HG02610 (cell line): ENCODE measurements around the gene CHRM4.

Source experiments
- ATAC-seq: cut with Tn5 transposase; IDR thresholded peaks from one replicate; pipeline ENCODE4 v1.9.1; 2021; ENCODE audit warnings: mild to moderate bottlenecking, moderate library complexity; ENCODE audit not compliant: unreplicated experiment

CHRM4 gene

GRCh38 chr11:46350695-46351094 is 40.9 kb downstream of the CHRM4 start:
- no peak for ATAC-seq

DNA sequence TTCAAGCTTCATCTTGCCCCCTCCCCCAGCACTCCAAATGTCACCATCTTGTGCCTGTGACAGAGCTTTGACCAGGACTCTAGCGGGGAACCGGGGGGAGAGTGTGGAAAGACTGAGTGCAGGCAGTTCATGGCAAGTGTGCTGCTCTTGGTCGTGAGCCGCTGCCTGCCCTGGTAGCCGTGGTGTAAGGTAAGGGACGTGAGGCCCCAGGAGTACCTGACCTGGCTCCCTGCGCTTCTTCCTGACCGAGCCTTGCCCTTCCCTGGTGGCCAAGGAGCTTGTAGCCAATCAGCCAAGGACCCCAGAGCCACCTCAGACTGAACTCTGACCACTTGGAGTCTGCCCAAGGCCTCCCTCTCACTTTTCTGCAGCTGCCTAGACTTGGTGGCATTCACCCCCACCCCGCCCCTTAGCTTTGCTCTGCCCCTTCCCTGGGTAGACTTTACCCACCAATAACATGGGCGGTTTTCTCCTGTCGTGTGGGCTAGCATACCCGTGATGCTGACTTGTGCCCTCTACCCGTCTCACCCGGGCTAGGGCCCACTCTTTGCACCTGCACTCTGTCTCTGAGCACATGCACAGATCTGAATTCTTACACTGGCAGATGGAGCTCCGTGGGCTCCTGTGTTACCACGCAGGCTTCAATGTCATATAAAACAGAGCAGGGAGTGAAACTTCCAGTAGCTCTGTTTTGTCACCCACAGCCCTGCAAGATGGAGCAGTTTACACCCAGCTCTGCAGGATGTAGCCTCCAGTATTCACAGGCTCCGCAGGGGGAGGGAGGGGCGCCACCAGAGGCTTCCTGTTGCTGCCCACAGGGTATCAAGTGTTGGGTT is 42.8 kb downstream of the CHRM4 start:
- ATAC-seq, result no peak

DNA sequence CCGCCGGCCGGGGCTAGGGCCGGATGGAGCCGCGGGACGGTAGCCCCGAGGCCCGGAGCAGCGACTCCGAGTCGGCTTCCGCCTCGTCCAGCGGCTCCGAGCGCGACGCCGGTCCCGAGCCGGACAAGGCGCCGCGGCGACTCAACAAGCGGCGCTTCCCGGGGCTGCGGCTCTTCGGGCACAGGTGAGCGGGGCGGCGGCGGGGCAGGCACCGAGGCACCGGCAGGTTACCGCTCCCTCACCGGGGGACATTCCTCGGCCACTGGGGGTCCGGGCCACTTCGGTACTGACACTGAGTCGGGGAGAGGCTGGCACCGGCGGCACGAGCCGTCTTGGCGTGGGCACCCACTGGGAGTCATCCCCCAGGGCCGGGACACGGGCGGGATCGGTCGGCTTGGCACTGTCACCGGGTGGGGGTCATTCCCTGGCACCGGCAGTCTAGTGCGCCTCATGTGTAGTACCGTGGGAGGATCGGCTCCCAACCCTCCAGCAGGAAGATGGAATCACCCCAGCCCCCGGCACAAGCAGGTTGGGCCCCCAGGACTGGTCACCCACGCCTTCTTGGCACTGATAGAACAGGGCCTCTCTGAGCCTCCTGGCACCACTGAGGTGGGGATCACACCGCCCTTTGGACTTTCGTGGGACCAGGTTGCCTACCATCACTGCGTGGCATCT is 43.8 kb downstream of the CHRM4 start:
- ATAC-seq, result no peak

GRCh38 chr11:46346886-46347636 is 44.5 kb downstream of the CHRM4 start, which contains the start of gene DGKZ:
DGKZ (plus strand) TSS chr11:46347463; CDS start chr11:46347660, 197 bp downstream.
- ATAC-seq, result peak; percentile 56

GRCh38 chr11:46345881-46346484 is 45.6 kb downstream of the CHRM4 start:
- ATAC-seq, result no peak

DNA sequence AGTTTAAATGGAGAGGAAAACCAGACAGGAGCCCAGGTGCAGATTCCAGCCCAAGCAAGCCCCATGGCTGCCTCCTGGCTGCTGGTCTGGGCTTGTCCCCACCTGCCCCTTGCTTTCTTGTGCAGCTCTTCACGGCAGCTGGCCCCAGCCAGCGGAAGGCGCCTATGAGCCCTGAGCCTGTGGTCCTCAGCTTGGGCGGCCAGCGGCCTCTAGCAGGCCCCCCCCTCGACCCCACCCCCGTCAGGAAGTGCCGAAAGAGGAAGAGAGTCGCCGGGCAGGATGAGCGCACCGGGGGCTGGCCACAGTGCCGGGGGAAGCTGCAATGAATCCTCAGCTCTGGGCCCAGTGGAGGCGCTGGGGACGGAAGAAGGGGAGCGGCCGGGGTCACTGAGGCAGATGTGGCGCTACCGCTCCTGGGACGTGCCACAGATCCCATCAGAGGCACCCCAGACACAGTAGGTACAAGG is 46.4 kb downstream of the CHRM4 start:
- ATAC-seq, result no peak

- no peak for ATAC-seq
Observed at GRCh38 chr11:46343520-46343919, 48.1 kb downstream of the CHRM4 start.

- ATAC-seq, result no peak
Observed at GRCh38 chr11:46342239-46342638, 49.3 kb downstream of the CHRM4 start.

GRCh38 chr11:46341454-46341853 is 50.1 kb downstream of the CHRM4 start:
- ATAC-seq, result no peak

DNA sequence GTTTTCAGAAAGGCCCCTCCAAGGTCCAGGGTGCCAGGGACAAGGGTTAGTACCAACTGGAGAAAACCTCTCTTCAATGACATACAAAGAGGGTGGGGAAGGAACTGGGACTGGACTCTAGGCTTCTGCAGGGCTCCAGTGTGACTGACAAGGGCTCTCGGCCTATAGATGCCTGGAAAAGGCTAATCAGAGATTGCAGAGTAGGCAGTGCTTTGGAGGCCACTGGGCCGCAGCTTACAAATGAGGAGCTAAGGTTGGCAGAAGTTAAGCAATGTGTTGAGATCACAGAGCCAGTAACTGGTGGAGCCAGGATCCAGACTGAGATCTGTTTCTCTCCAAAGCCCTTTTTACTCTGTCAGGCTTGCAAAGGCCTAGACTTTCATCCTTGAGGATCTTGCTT is 51.8 kb downstream of the CHRM4 start:
- ATAC-seq, result no peak

GRCh38 chr11:46338988-46339666 is 52.4 kb downstream of the CHRM4 start:
- no peak for ATAC-seq

GRCh38 chr11:46338636-46338987 is 53.0 kb downstream of the CHRM4 start:
- no peak for ATAC-seq

DNA sequence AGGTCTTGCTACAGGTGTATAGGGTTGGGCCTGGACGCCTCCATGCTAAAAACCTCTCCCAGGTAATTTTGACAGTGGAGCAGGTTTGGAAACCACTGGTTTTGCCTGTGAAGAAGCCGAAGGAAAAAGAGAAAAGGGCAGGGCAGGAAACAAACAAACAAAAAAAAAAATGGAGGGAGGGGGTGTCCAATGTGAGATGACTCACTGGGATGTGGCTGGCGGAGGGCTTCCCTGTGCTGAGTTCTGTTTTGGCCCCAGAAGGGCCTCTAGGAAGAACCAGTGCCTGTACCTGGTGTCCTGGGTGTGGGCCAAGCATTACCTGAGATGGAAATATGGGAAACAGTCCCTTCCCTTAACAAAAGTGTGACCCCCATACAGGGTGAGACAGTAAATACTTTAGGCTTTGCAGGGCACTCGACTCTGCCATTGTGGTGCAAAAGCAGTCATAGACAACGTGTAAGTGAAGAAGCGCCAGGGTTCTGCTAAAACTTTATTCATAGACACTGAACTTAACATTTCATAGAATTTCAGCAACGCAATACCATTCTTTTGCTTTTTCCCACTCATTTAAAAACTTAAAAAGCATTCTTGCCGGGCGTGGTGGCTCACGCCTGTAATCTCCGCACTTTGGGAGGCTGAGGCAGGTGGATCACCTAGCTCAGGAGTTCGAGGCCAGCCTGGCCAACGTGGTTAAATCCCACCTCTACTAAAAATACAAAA is 53.8 kb downstream of the CHRM4 start:
- ATAC-seq, result no peak

GRCh38 chr11:46336563-46337180 is 54.9 kb downstream of the CHRM4 start:
- ATAC-seq, result no peak

DNA sequence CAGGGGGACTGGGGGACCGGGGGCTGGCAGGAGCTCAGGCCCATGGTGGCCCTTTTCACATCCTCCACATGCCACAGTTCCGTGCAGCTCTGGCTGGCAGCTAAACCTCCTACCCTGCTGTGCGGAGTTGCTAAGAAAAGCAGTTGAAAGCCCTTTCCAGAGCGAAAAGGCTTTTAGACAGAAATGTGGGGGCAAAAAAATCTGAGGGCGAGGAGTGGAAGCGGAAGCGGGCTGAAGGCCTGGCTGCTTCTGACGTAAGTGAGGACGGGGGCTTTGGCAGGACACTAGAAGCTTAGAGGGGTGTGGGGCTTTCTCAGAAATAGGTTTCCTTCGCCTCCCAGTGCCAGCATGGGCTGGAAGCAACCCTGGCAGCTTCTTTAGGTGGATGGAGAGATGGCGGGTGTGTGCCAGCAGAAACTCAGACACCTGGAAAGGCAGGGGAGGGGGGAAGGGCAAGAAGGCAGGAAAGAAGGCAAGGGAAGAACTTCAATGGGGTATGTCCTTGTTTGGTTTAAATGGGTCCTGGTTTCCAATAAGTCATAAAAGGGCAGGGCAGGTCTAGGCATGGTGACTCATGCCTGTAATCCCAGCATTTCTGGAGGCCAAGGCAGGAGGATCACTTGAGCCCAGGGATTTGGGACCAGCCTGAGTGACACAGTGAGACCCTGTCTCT is 55.5 kb downstream of the CHRM4 start:
- ATAC-seq, result no peak

GRCh38 chr11:46335271-46335670 is 56.3 kb downstream of the CHRM4 start:
- no peak for ATAC-seq

DNA sequence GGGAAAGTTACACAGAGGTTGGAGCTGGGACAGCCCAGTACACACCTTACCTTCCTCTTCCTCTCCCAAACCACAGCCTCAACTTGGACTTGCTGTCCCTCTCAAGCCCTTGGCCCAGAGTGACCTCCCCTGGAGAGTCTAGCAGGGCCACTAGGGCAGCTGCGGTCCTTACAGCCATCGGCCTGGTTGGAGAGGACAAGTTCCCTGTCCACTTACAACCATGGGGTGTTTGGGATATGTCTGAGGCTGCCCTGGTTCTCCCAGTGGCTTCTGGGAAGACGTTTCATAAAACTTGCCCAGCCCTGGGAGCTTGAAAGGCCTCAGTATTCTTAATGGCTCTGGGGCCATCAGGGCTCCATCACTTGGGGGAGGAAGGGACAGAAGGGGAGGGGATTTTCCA is 57.4 kb downstream of the CHRM4 start:
- ATAC-seq, result no peak
